GM10847 (cell line): ENCODE results near the gene KRT71.

Experiments
- POLR2A ChIP-seq: IDR thresholded peaks from 2 replicates; pipeline ENCODE4 v1.6.1; 2011; ENCODE audit not compliant: insufficient read length; ENCODE audit errors: extremely low read depth

The KRT71 gene

DNA sequence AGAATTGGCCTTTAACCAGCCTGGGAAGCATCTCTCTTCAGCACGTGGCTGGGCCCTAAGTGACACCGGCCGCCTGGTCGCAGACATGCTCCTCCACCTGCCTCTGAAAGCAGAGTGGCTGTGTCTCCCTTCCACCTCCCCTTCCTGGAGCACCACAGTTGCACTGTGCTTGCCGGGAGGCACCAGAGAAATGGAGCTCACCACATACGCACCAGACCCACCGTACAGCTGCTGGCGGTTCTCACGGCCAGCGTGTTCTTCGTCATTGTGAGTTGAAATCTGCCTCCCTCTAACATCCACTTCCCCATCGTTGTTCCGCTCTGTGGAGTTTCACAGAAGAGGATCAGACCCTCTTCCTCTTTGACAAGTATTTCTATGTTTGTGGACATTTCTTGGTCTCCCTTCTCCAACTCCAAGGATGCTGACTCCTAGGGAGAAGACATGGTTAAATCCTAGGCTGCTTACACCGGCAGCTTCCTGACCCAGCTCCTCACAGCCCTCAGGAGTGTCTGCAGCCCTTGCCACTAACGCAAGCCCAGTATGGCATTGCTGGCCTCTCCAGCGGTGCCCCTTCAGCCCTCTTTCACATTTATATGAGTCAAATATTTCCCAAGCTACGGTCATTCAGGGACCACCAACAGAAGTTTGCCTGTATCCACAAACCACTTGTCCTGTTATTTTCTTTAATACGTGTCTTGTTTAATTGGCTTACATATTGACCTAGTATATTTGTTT lies 21.2 kb downstream of the KRT71 start:
- TF ChIP-seq POLR2A: no peak

DNA sequence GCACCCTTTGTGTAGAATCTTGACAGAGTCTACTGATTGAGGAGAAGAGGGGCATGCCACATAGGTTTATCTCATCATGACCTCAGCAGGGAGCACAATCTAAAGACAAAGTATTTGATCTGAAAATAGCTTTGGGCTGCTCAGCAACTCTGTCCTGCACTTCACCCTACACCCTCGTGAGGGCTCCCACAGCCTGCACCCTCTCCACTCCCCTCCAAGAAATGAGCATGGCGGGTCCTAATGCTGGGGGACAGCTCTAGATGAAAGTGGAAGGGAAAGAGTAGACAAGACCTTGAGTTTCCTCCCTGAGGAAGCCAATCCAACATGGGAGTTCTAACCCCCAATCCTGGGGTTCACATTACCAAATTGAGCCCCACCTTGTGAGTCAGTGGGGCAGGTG lies 22.0 kb downstream of the KRT71 start:
- TF ChIP-seq POLR2A: no peak

- no peak for TF ChIP-seq POLR2A
These were observed 22.6 kb downstream of the KRT71 start for GRCh38 chr12:52530366-52530765.

DNA sequence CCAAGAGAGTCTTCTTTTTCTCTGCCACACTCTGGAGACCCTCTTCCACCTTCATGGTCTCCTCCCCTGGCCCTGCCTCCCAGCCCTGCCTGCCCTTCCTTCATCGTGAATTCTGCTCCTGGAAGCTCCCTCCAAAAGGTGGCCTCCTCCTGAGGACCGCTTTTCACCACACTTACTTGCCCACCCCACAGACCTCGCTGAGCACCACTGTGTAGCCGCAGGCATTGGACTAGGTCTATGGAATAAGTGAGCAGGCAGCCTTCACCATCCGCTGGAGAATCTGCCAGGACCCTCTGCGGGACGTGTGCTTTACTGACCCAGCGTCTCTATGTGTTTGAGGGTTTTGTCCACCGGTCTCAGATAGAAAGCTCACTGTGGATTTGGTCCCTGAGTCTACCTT lies 23.1 kb downstream of the KRT71 start:
- TF ChIP-seq POLR2A: no peak

- TF ChIP-seq POLR2A: no peak
These were observed 23.5 kb downstream of the KRT71 start for GRCh38 chr12:52529417-52529816.

DNA sequence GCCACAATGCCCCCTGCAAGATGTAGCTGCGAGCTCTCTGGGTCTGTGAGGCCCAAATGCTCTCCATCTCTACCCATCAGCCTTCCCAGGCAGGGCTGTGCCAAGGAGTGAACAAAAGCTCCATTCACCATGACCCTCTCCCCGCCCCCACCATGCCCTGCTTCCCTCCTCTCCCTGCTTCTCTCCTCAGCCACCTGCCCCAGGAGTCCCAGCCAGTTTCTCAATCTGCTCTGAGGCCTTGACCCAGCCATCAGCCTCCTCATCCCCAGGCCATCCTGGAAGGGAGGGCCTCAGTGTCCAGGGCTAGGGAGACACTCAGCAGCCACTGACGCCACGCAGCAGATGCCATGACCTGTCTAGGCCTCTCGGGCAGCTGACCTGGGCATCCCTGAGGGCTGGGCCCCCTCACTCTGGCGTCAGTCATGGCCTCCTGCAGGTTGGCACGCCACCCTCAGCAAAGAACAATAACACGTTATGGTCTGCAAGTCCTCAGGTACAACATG lies 24.3 kb downstream of the KRT71 start:
- TF ChIP-seq POLR2A: no peak

DNA sequence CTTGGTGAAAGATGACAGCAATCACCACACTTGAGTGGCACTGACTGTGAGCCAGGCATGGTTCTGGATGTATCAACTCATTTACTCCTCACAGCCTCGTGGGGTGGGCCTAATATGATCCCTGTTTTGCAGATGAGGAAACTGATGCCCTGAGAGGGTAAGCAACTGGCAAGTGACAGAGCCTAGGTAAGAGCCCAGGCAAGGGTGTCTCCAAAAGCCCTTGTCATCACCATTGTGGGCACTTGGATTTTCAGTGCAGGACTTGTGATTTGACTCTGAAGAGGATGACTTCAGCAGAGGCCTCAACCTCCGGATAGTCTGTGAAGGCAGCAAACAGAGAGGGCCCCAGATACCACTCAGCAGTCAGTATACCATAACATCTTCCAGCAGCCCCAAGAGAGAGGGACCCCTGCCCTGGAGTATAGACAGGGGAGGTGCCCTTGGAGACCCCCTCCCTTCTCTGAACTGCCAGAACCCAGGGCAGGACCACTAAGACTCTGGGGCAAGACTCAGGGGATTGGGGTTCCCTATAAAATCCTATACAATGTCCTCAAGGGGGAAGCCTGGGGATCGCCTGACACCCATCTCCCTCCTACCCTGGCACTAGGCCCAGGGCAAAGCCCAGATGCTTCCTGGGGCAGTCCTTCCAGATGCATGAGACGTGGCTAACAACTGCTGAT lies 25.7 kb downstream of the KRT71 start:
- no peak for TF ChIP-seq POLR2A

DNA sequence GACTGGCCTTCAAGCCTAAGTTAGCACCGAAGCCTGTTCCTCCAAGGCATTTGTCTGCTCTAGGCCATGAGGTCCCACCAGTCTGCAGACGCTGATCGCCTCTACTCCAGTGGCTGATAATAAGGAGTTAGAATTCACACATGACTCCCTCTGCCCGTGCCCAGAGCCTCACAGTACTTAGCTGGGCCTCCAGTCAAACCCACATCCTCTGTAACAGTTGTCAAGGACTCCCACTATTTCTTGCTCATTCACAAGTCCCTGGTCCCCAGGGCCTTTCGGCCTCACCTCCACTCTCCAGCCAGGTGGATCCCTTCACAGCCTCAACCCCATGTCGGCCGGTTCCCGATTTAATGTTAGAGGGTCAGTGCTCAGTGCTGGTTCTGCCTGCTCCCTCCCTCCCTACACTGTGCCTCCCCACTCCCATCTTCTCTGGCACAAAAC lies 26.4 kb downstream of the KRT71 start:
- TF ChIP-seq POLR2A: no peak

- TF ChIP-seq POLR2A: no peak
These were observed 27.1 kb downstream of the KRT71 start for GRCh38 chr12:52525661-52526499.

GRCh38 chr12:52524898-52525591 lies 27.9 kb downstream of the KRT71 start:
- no peak for TF ChIP-seq POLR2A

DNA sequence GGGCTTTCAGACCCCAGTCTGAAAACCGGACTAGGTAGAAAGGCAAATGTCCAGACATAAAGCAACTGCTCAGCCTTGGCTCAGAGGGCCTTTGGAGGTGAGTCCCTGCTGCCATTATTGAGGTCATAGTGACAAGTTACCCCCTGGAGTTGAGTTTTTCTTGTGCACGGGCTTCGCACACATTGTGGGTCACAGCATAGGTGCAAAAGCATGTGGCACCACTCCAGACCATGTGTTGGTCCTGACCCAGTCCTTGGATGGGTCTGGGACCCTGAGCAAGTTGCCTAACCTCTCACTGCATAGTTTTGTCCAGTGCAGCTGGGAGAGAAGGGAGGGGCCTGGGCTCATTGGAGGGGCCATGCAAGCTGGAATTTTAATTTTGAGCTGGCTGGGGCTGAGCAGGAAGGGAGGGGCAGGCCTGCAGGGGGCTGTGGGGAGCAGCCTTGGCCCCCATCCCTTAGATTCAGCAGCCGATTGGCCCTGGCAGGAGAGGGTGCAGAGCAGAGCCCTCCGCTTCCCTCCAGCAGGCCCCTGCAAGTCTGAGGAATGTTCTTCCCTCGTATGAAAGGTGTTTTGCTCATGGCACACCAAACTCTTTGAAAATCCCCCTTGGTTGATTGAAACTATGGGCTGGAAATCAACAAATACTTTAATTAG lies 28.6 kb downstream of the KRT71 start:
- no peak for TF ChIP-seq POLR2A

DNA sequence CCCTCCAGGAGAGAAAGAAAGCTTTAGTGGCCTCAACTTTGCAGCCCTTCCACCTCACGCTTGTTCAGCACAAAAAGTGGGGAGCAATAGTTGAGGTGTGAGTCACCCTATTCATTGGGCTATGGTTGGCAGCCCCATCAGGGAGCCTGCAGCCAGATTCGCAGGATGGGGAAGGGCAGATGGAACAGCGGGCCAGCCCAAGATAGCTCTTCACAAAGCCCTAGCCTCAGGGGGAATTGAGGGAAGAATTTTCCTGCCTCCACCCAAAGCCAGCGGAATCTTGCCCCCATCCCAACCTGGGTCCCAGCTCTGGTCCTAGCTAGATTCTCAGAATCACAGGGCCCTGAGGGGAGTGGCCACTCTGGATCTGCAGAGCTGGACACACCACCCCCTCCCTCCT lies 29.1 kb downstream of the KRT71 start:
- no peak for TF ChIP-seq POLR2A

DNA sequence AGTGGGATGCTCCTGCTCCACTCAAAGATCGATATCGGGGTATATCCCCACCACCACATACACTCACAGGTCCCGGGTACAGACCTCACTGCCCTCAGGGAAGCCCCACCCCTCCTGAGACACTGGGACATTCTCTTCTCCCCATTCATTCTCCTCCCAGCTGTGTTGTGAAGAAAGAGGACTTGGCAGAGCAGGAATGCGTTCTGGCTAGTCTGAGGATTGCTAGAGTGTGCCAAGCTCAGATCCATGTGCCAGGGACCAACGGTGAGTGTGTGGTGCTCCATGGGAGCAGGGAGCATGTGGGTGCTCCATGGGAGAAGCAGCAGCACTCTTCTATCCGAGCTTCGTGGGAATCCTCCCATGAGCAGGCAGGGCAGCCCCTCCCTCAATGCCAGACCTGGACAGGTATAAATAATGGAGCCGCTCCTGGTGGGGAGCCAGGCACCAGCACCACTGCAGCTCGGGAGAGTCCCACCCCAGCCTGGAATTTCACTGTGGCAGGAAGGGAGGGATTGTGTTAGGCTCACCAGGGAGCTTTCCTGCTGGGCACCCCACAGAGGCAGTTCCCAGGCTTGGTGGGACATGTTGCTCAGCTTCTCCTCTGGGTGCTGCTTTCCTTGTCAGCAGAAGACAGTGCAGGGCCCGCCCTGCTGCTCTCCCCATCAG lies 30.5 kb downstream of the KRT71 start:
- TF ChIP-seq POLR2A: no peak
